Measurements from ENCODE around the gene GRM4. TPM values are rescaled to one million over a fixed set of nuclear protein-coding genes. Genes with fewer than 3 reads are reported as not detected.

The GRM4 gene
- total RNA-seq, 1 donor from 2014 or later, result not detected

DNA sequence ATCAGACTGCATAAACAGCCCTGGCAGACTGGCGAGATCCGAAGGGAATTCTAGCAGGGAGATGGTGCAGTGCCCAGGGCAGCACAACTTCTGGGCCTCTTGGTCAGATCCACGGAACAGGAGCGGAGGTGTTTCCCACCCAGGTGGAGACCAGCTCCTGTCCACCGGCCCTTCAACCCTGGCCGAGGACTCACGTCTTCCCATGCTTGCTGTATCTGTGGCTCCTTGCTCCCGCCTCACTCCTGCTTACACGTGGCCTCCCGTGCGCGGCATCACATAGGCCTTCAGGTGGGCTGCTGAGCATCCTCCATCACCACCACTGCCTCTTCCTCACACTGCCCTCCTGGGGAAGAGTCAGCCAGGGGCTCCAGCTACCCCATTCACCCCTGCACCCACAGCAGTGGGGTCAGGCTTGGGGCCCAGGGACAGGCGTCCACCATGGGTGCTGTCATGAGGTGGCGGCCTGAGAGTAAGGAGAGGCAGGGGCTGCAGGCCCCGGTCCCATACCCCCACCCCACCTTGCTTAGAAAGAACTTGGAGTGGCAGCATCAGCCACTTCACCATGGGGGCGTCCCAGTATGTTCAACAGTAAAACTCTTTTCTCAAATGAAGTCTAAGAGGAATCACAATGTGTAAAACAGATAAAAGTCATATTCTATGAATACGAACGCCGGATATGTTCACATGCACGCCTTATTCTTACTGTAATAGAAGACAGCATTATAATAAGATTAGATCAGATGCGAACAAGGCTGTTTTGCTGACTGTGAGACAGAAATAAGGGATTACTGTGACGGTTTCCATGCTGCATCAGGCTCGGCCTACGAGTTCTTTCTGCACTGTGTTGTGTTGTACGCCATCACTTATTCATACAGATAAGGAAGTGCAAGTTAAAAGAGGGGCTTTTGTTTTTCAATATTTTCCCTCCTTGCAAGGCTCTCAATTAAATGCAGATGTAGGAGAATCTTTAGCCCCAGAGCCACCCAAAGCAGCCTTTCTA is 165.4 kb downstream of the GRM4 start:
- no peak for DNase-seq (ENCODE audit: low spot score)

DNA sequence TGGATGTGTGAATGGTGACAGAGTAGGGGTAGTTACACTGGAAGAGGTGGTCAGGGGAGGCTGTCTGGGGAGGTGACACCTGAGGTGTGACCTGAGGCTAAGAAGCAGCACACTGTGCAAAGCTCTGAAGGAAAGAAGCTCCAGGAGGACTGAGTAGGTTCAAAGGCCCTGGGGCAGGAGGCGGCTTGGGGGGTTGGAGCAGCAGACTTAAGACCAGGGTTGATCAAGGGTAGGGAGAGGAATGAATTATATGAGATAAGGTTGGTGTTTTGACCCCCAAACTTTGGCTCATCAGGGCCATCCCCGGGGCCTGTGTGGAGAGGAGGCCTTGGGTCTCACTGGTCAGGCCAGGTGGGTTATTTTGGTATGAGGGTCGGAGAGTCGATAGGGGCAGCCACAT is 166.1 kb downstream of the GRM4 start:
- DNase-seq (ENCODE audit: low spot score), result no peak

DNA sequence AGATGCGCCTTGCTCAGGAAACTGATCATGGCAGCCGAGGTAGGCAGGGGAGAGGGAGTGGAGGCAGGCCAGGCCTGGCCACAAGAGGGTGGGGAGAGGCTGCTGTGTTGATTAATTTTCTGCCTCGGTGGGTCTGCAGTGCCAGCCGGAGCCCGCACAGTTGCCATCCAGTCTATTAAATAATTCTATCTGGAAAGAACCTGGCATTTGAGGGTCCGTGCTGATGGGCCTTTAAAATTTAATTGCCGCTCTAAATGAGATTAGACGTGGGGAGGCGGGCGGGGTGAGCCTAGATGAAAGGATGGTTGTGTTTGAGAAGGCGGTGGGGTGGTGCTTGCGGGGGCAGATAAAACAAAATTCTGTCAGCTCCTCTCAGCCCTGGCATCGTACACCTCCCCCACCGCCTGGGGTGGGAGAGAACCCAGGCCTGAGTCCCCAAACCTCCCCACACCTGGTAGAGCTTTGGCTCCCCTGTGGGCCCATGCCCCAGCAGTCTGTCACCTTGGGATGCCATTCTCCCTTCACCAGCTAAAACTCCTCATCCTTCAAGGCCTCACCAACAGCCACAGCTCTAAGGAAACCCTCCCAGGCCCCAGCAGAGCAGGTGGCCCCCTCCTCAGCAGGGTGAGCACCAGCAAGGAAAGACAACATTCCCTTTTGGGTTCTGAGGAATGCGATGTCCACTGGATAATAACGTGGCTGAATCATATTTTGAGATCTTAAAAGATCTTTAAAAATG is 167.3 kb downstream of the GRM4 start:
- no peak for DNase-seq (ENCODE audit: low spot score)

DNA sequence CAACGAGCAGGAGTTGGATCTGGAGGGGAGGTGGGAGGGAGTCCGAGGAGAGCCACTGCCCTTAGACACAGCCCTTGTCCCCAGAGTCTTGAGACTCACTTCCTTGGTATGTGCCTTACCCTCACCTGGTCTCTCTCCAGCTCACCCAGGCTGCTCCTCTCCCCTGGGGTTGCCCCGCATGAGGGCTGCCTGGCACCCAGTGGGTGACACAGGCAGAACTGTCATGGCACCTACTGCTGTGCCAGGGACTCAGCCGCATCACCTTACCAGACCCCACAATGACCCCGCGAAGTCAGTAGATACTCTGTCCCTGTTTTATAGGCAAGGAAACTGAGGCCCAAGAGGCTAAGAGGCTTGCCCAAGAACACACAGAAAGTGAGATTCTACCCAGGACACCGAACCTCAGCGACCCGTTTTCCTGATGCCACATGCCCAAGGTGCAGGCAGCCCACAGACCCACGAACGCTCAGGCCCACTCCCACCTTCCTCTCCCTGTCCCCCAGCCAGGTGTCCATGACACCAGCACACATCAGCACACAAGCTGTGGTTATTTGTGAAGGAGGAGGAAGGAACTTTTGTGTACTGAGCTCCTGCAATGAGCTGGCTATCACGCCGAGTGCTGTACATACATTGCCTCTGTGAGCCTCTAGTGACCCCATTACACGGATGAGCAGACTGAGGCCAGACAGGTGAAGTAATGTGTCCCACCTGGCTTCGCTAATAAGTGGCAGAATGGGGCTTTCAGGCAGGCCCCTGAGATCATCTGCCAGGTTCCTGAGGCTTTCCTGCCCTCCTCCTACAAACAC is 168.1 kb downstream of the GRM4 start:
- no peak for DNase-seq (ENCODE audit: low spot score)

DNA sequence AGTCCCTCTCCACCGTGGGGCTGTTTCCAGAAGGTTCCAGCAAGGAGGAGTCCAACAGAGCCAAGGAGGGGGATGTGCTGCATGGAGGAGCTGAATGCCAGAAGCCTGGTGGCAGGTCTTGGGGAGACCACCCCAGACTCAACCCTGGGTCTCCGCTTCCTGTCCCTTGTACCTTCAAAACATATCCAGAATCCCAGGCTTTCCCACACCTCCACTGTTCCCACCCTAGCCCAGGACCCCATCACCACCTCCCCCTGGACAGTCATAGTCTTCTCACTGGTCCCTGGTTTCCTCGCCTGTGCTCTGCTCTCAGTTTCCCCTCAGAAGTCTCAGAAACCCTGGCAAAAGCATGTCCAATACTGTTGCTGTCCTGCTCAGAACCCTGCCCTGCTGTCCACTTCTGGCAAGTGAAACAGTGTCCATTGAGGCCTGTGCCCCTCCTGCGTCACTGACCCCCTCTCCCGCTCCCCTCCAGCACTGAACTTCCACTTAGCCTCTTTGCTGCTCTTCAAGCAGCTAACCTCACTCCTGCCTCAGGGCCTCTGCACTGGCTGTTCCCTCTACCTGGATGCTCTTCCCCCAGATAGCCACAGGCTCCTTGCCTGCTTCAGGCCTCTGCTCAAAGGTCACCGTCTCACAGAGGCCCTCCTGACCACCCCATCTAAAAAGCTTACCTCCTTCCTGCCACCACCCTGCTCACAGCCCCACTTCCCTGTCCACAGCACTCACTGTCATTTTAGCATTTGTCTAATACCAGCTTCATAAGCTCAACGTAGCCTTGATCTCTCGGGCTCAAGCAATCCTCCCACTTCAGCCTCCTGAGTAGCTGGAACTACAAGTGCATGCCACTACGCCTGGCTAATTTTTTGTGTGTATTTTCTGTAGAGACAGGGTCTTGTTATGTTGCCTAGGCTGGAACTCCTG is 169.2 kb downstream of the GRM4 start:
- DNase-seq (ENCODE audit: low spot score), result no peak

DNA sequence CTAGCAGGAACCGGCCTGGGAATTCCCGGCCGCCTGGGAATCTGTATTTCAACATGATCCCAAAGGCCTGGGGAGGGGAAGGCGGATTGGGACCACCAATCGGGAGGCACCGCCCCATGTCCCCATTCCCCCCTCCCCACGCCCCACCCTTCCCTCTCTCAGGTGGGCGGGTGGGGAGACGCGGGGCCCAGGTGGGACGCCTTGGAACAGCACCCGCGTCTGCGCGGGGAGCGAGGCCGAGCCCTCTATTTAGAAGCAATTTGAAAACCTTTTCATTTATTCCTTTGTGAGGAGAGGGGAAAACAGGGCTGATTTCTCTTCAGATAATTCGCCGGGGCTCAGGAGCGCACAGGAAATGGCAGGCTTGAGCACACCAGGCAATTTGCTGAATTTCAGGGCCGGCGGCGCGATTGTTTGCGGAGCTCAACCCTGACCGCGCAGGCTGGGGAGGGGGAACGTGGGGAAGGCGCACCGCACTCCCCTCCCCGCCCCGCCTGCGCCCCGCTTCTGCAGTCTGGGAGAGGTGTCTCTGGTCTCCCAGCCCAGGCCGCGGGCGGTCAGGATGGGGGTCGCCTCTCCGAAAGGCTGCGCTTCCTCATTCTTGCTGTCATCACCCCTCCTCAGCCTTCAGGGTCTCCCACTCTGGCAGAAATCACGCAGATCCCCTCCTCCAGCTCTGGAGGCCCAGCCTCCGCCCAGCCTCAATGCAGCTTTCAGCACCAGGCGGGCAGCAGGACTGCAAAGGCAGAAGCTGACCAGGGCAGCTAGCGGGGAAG is 170.0 kb downstream of the GRM4 start:
- no peak for DNase-seq (ENCODE audit: low spot score)

DNA sequence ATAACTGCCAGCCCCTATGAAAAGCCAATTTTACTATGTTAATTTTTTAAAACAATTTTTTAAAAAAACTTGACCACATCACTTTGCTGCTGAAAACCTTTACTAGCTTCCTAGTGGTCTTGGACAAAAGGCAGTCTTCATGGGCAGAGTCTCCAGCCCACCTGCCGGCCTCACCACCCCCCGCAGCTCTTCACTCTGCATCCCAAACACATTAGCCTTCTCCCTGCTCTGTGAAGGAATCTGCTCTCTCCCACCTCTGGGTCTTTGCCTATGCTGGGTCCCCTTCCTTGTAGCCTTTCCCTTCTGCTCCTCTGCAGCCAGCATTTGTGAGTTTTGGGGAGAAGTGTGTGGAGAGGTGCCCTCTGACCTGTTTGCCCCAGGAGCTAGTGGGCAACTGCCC is 171.4 kb downstream of the GRM4 start:
- DNase-seq (ENCODE audit: low spot score), result no peak

DNA sequence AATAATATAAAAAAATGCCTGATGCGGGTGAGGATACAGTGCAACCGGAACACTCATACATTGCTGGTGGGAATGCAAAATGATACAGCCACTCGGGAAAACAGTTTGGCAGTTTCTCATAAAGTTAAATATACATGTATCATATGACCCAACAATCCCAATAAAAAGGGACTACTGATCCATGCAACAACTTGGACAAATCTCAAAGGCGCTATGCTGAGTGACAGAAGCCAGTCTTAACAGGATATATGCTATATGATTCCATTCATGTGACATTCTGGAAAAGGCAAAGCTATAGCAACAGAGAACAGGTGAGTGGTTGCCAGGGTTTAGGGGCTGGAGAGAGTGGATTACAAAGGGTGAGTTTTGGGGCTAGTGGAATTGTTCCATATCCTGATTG is 171.9 kb downstream of the GRM4 start:
- DNase-seq (ENCODE audit: low spot score), result no peak

DNA sequence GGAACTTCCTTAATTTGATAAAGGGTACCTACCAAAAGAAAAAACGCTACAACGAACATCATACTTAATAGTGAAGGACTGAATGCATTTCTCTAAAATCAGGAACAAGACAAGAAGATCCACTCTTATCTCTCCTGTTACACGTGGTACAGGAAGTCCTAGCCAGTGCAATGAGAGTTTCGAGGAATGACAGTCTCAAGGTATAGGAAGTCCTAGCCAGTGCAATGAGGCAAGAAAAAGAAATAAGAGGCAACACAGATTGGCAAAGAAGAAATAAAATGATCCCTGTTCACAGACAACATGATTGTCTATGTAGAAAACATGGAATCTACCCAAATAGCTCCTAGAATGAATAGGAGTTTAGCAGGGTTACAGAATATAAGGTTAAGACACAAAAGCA is 174.3 kb downstream of the GRM4 start:
- DNase-seq (ENCODE audit: low spot score), result no peak

Other genes starting within 250 kb of the GRM4 start
- gene HMGA1, start 90.8 kb upstream of the GRM4 start, total RNA-seq, result 88.6 TPM
- gene SMIM29, start 102.9 kb upstream of the GRM4 start, total RNA-seq, result 28.9 TPM
- gene NUDT3, start 246.6 kb upstream of the GRM4 start, total RNA-seq, result 30.7 TPM